ENCODE results near the gene EPB41L4B.

- no peak for TF ChIP-seq CTCF (conservative IDR thresholded peaks at IDR 0.05 in 1 of 2, IDR thresholded peaks at IDR 0.05 in 1 of 2; ENCODE audit: extremely low read depth in 1 of 2, insufficient read depth in 1 of 2, low read depth in 1 of 2, low read length in 2 of 2)
- TF ChIP-seq EZH2 (IDR thresholded peaks at IDR 0.05; ENCODE audit: borderline replicate concordance, low read length), result no peak
Measured at GRCh38 chr9:109248133-109248581, 72.7 kb downstream of the EPB41L4B start.
